Liver (tissue), 3 donors: ENCODE measurements around the gene TET2.

ENCODE experiments used
- JUND ChIP-seq, 2 donors: IDR thresholded peaks; 2 replicates each; pipeline ENCODE4 v1.6.1; 2016; ENCODE audit warnings: antibody characterized with exemption in 2 of 2
- RAD21 ChIP-seq, 2 donors: IDR thresholded peaks; 2 replicates each; pipeline ENCODE4 v1.6.1; 2016; ENCODE audit warnings: antibody characterized with exemption in 2 of 2, mild to moderate bottlenecking in 2 of 2
- SP1 ChIP-seq: IDR thresholded peaks from 2 replicates; pipeline ENCODE4 v1.6.1; 2018; ENCODE audit warnings: antibody characterized with exemption, mild to moderate bottlenecking
- YY1 ChIP-seq: IDR thresholded peaks from 2 replicates; pipeline ENCODE4 v1.6.1; 2016; ENCODE audit warnings: antibody characterized with exemption, mild to moderate bottlenecking
- TF ChIP-seq, protein P1 (sequence below): fragments of 150-350 bp; IDR thresholded peaks from 2 replicates; pipeline ENCODE4 v1.5.1; 2017; ENCODE audit warnings: improper control_type of control experiment, low read depth, low read length; ENCODE audit not compliant: missing input control
- donor health status: healthy.
- donor health status: healthy.

DNA sequence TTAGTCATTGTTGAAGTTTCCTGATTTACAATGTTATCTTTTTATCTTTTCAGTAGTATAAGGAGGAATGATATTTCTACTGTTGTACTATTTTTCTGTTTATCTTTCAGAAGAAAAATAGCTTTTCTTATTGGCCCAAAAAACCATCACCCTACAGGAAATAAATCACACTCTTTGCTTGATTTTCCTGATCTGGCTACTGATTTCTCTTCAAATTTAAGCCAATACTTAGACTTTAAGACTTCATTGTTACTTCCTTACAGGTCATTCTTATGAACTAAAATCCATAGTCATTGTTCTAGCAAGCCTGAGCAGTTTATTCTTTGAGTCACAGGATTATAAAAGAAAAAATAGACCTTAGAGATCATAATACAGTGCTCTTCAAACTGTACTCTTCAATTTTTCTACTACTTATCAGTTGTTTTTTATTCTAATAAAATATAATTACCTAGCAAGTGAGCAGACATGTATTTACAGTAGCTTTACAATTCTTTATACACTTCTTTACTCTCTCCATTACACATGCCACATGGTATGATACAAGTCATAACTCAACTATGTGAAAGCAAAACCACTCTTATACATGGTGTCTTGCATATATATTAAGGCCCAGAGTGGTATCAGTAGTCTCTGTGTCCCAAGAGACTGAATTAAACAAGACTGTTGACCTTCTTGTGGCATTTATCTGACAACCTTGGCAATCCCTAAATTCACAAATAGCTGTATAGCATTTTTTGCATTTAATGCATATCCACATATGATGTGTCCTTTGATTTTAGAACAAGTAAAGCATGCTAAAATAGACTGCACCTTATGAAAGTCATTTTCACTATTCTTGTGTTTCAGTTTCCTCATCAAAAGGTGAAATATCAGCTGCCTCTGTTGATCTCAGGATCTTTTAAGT, 47.9 kb downstream of the TET2 start:
- TF ChIP-seq, protein P1, sequence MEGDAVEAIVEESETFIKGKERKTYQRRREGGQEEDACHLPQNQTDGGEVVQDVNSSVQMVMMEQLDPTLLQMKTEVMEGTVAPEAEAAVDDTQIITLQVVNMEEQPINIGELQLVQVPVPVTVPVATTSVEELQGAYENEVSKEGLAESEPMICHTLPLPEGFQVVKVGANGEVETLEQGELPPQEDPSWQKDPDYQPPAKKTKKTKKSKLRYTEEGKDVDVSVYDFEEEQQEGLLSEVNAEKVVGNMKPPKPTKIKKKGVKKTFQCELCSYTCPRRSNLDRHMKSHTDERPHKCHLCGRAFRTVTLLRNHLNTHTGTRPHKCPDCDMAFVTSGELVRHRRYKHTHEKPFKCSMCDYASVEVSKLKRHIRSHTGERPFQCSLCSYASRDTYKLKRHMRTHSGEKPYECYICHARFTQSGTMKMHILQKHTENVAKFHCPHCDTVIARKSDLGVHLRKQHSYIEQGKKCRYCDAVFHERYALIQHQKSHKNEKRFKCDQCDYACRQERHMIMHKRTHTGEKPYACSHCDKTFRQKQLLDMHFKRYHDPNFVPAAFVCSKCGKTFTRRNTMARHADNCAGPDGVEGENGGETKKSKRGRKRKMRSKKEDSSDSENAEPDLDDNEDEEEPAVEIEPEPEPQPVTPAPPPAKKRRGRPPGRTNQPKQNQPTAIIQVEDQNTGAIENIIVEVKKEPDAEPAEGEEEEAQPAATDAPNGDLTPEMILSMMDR, result no peak
- TF ChIP-seq RAD21 (IDR thresholded peaks at IDR 0.05) (no peak), YY1 (no peak), JUND (IDR thresholded peaks at IDR 0.05) (no peak), SP1 (no peak)
